Dermis blood vessel endothelial cell (primary cell): Measurements from ENCODE around the gene CEP72. TPM values are rescaled to one million over a fixed set of nuclear protein-coding genes. Genes with fewer than 3 reads are reported as not detected.
A peak's percentile ranks its signal among the peaks of the same experiment; 100 is the strongest.
"Not testable (repeated sequence)": the region's sequence is repeated elsewhere in the genome, so short reads cannot be mapped to it uniquely, and the experiment has no call there.

Source experiments
- DNase-seq: peaks from one replicate; pipeline ENCODE4 v3.0.0; 2010
- total RNA-seq: library from RNA; depleted of rRNA; stranded (reverse); fragments of >200 nt; gene quantifications from 2 replicates; pipeline ENCODE4 v1.2.3, GENCODE V29; 2014

Gene CEP72
- total RNA-seq, 1 donor from 2014 or later = 2.9 TPM

DNA sequence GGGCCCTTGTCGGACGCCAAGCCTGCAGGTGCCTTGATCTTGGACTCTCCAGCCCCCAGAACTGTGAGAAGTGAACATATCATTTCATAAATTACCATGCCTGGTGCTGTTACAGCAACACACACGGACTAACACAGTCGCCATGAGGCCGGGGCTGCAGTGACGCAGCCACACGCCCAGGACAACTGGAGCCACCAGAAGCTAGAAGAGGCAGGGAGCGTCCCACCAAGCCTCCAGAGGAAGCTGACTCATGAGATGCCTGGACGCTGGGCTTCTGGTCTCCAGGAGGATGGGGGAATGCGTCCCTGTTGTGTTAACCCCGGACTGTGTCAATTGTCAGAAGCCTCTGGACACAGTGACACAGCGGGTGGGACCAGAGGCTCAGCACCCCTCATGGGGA is 74.8 kb downstream of the CEP72 start:
- not testable (repeated sequence) for DNase-seq

GRCh38 chr5:688348-689010 is 76.3 kb downstream of the CEP72 start:
- DNase-seq = not testable (repeated sequence)

- not testable (repeated sequence) for DNase-seq
Observed at GRCh38 chr5:690293-690692, 78.2 kb downstream of the CEP72 start.

DNA sequence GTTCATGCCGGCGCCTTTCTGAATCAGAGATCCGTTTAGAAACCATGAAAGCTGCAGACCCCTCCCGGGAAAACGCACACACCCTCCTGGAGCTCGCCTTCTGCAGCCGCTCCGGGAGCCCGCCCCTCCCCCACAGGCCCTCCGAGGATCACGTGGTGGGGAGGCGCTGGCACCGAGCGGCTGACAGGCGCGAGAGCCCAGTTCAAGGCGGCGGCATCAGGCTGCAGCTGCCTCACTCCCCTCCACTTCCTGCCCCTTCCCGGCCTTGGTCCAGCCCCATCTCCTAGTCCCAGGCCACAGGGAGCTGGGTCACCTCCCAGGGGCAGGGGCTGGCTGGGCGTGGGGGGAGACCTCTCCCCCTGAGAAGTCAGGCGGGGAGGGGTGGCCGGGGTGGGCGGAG is 78.9 kb downstream of the CEP72 start:
- DNase-seq = not testable (repeated sequence)

DNA sequence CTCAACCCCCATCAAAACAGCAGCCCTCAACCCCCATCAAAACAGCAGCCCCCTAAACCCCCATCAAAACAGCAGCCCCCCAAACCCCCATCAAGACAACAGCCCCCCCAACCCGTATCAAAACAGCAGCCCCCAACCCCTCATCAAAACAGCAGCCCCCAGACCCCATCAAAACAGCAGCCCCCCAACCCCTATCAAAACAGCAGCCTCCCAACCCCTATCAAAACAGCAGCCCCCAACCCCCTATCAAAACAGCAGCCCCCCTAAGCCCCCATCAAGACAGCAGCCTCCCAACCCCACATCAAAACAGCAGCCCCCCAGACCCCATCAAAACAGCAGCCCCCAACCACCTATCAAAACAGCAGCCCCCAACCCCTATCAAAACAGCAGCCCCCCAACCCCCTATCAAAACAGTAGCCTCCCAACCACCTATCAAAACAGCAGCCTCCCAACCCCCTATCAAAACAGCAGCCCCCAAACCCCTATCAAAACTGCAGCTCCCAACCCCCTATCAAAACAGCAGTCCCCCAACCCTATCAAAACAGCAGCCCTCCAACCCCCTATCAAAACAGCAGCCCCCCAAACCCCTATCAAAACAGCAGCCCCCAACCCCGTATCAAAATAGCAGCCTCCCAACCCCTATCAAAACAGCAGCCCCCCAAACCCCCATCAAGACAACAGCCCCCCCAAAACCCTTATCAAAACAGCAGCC is 79.8 kb downstream of the CEP72 start:
- no peak for DNase-seq

DNA sequence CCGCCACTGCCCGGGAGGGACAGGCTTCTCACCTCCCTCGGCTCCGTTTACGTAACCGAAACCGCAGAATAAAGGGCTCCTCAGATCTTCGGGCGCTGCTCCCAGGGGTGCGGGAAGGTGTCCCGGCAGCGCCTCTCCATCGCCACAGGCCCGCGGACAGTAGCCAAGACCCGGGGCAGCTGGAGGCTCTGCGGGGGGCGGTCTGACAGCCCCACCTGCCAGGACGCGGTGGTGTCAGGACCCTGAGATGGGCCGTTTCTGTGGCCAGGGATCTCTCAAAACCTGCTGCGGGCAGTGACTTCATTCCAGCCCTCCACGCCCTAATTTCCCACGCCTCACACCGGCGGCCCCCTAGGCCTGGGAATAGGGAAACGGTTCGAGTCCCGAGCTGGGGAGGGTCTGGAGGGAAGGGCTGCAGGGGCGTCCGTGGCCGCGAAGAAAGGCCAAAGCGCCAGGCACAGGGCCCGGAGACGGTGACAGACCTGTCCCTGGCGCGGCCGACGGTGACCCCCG is 80.4 kb downstream of the CEP72 start:
- not testable (repeated sequence) for DNase-seq

DNA sequence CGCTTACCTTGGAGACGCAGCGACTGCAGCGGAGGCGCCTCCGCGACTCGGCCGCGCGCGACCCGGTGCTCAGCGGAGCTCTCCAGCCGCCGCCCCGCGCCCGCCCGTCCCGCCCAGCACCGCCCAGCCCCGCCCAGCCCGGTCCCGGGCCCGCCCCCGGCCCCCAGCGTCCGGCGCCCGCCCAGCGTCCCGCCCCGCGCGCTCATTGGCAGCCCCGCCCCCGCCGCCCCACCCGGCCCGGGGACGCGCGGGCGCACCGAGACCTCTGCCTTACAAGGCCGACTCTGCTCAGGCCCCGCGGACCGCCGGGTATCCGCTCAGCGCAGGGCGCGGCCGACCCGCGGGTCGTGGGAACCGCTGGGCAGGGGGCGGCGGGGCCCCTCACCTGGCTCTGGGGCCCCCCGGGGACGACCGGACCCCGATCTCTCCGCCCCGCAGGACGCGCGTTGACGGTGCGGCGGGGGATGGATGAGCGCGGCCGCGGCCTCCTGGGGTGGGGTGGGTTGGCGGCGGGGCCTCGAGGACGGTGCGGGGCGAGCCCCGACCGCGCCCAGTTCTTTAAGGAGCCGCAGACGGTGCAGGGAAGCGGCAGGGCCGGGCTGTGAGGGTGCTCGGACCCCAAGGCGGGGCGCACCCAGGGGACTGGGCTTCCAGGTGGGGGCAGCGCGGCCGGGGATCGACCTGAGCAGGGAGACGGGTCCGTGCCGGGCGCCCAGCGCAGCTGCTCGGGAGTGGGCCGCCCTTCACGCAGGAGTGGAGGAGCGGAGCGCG is 81.3 kb downstream of the CEP72 start, which contains the start of gene TPPP:
TPPP (minus strand) TSS at position 82 of the 771 bp plus-strand sequence. CDS start 15,292 bp downstream, outside the sequence.
- DNase-seq = peak; percentile 44

DNA sequence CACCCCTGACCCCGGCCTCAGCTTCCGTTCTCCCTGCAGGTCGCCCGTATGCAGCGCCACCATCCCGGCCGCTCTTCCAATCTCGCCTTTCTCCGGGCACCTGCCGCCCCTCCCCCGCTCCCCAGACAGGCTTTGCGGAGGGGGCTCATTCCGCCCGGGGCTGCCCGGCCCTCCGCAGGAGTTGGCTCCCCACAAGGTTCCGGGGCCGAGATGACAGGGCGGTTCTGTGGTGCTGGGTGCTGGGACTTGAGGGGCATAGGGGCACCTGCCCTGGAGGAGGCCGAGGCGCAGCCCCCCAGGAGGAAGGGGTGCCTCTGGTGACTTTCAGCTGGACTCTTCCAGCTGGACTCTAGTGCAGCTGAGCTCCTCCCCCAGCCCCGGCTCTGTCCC is 81.9 kb downstream of the CEP72 start:
- DNase-seq = not testable (repeated sequence)

GRCh38 chr5:695475-695874 is 83.3 kb downstream of the CEP72 start:
- not testable (repeated sequence) for DNase-seq

GRCh38 chr5:696191-696590 is 84.1 kb downstream of the CEP72 start:
- not testable (repeated sequence) for DNase-seq

- DNase-seq = not testable (repeated sequence)
Observed at GRCh38 chr5:696753-697702, 84.9 kb downstream of the CEP72 start.

Other genes with a start within 250 kb of the CEP72 start
- gene EXOC3, start 169.2 kb upstream of the CEP72 start, total RNA-seq = 44.3 and 52.1 TPM in 2 replicates
- gene SLC9A3, start 87.9 kb upstream of the CEP72 start, total RNA-seq = 1.5 TPM in 2 replicates
- under 0.01 and 0.14 TPM in 2 replicates for gene TPPP, start 81.0 kb downstream of the CEP72 start, total RNA-seq
- gene ZDHHC11B, start 172.4 kb downstream of the CEP72 start, total RNA-seq = 0.17 TPM in 1 of 2 replicates, not detected in the other
- 0.33 and 1.7 TPM in 2 replicates for gene ZDHHC11, start 238.6 kb downstream of the CEP72 start, total RNA-seq